Esophagus squamous epithelium (tissue), 4 donors: ENCODE data around the gene GATA5.

Experiments
- CTCF ChIP-seq, 6 experiments: fragments of 450-650 bp in 4 of 6; fragments of 200-600 bp in 2 of 6; sonication (generic) in 2 of 6; IDR thresholded peaks; one replicate each; pipeline ENCODE4 v1.5.1; 2016 to 2019; ENCODE audit warnings: antibody characterized with exemption in 6 of 6, mild to moderate bottlenecking in 4 of 6, moderate library complexity in 4 of 6
- POLR2A ChIP-seq, 4 donors: fragments of 450-650 bp; IDR thresholded peaks; one replicate each; pipeline ENCODE4 v1.6.1; 2017; ENCODE audit warnings: antibody characterized with exemption in 4 of 4, mild to moderate bottlenecking in 4 of 4, moderate library complexity in 3 of 4

GRCh38 chr20:62416651-62417637 is 58.9 kb downstream of the GATA5 start:
- no peak for TF ChIP-seq CTCF (IDR thresholded peaks at IDR 0.05)
- no peak for TF ChIP-seq POLR2A (IDR thresholded peaks at IDR 0.05)
